Common myeloid progenitor, CD34-positive (primary cell): ENCODE results near the gene ATG16L2.
A peak's percentile ranks its signal among the peaks of the same experiment; 100 is the strongest.

Source experiments
- CTCF ChIA-PET: fragments of 350-600 bp; sonication (Branson Sonifier 250); formaldehyde crosslinking; loops from one replicate; lab custom pipeline; 2021; ENCODE audit warnings: antibody characterized with exemption; lab: Charles Lee
- POLR2A ChIA-PET: fragments of 350-600 bp; sonication (Branson Sonifier 250); formaldehyde crosslinking; loops from one replicate; lab custom pipeline; 2021; ENCODE audit warnings: antibody characterized with exemption; lab: Charles Lee
- DNase-seq, 3 donors: peaks; one replicate each; pipeline versions ENCODE4 v3.0.0 to v3.0.0-alpha.2; 2013
- H3K27ac ChIP-seq, 2 experiments: 1 replicate in 1 of 2; 2 replicates in 1 of 2; pipeline ENCODE4 v1.7.0; 2013; ENCODE audit warnings: inconsistent platforms in 2 of 2, low read length in 2 of 2, mild to moderate bottlenecking in 2 of 2, low read depth in 1 of 2, moderate library complexity in 1 of 2; ENCODE audit not compliant: severe bottlenecking in 2 of 2, insufficient read depth in 1 of 2, poor library complexity in 1 of 2
- H3K27me3 ChIP-seq, 5 experiments: replicated peaks in 2 of 5; 1 replicate in 3 of 5; 2 replicates in 2 of 5; pipeline versions ENCODE4 v1.6.1 to v1.7.0; 2013; ENCODE audit warnings: low read length in 4 of 5, mild to moderate bottlenecking in 2 of 5, moderate library complexity in 2 of 5, inconsistent platforms in 1 of 5; ENCODE audit not compliant: insufficient read depth in 5 of 5, control insufficient read depth in 4 of 5
- H3K36me3 ChIP-seq, 4 experiments: 1 replicate in 2 of 4; 2 replicates in 2 of 4; pipeline versions ENCODE4 v1.6.1 to v1.7.0; 2013; ENCODE audit warnings: low read length in 3 of 4, control low read depth in 1 of 4, mild to moderate bottlenecking in 1 of 4; ENCODE audit not compliant: control insufficient read depth in 4 of 4, insufficient read depth in 4 of 4
- H3K4me1 ChIP-seq, 4 experiments: 1 replicate in 3 of 4; 2 replicates in 1 of 4; pipeline versions ENCODE4 v1.6.1 to v1.7.1; 2013; ENCODE audit warnings: low read length in 3 of 4, mild to moderate bottlenecking in 3 of 4, control low read depth in 1 of 4, inconsistent platforms in 1 of 4, moderate library complexity in 1 of 4; ENCODE audit not compliant: control insufficient read depth in 4 of 4, insufficient read depth in 4 of 4; ENCODE audit errors: control extremely low read depth in 1 of 4
- H3K4me3 ChIP-seq, 7 experiments: 1 replicate in 4 of 7; 2 replicates in 3 of 7; pipeline versions ENCODE4 v1.5.1 to v1.7.0; 2013; ENCODE audit warnings: mild to moderate bottlenecking in 7 of 7, low read length in 6 of 7, moderate library complexity in 6 of 7, inconsistent platforms in 2 of 7, low read depth in 2 of 7, control low read depth in 1 of 7; ENCODE audit not compliant: insufficient read depth in 4 of 7, control insufficient read depth in 1 of 7; ENCODE audit errors: extremely low read depth in 1 of 7
- H3K9me3 ChIP-seq, 5 experiments: 1 replicate in 4 of 5; 2 replicates in 1 of 5; pipeline versions ENCODE4 v1.6.1 to v1.7.1; 2013; ENCODE audit warnings: low read length in 4 of 5, mild to moderate bottlenecking in 2 of 5, inconsistent platforms in 1 of 5, low read depth in 1 of 5, moderate library complexity in 1 of 5; ENCODE audit not compliant: control insufficient read depth in 4 of 5, insufficient read depth in 2 of 5; ENCODE audit errors: control extremely low read depth in 1 of 5
- WGBS: methylation state at CpG from one replicate; pipeline ENCODE4 v1.1.5; 2013; ENCODE audit not compliant: insufficient coverage; 5-methylcytosine and 5-hydroxymethylcytosine counted together

ATG16L2 gene

DNA sequence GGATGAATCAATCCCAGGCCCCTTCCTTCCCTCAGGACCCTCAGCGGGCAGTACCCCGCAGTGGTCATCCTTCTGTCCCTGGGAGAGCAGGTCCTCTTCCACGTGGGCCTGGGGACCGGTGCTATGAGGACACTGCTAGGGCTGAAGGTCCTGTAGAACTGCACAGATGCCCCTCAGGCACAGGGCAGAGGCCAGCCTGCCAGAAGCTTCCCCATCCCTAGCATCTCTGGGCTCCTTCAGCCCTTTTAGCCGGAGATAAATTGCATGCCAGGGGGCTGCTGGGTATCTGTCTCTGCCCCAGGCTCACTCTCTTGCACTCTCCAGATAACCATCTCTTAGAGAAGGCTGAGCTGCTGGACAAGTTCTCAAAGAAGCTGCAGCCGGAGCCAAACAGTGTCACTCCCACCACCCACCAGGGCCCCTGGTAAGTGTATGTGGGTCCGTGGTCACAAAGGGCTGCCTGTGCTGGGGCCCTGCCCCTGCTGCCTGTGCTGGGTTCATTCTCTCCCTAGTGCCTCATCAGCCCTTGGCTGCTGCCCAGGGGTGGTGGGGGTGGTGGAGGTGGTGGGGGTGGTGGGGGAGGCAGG is 2.3 kb downstream of the ATG16L2 start:
- H3K4me1 ChIP-seq = peaks cover 9 to 67% (median 48%) of the 10 kb centered on the region in 4 experiments
- H3K27me3 ChIP-seq = no peaks in the 10 kb centered on the region
- peaks cover 2 to 44% (median 33%) of the 10 kb centered on the region in 4 experiments for H3K36me3 ChIP-seq
- WGBS = 47% methylated on average over 5 of the region's 7 CpGs
- POLR2A ChIA-PET = interaction anchor here (0.5 to 4.4 kb wide), 6 partner anchors 9 to 119 kb away, joined by 3 to 36 read pairs (median 8); partner anchors contain the start of gene STARD10
- peak in 1 of 3 donors; percentile 36 for DNase-seq
- peak overlapping the region; percentile 97 to 99 for H3K27ac ChIP-seq
- peak overlapping the region in 6 of 7 experiments; percentile 36 to 98 (median 90) for H3K4me3 ChIP-seq
- H3K9me3 ChIP-seq = no peaks in the 10 kb centered on the region
- CTCF ChIA-PET = interaction anchor here (0.6 to 10.3 kb wide), 13 partner anchors 9 to 605 kb away, joined by 3 to 76 read pairs (median 5); partner anchors contain the start of gene STARD10

DNA sequence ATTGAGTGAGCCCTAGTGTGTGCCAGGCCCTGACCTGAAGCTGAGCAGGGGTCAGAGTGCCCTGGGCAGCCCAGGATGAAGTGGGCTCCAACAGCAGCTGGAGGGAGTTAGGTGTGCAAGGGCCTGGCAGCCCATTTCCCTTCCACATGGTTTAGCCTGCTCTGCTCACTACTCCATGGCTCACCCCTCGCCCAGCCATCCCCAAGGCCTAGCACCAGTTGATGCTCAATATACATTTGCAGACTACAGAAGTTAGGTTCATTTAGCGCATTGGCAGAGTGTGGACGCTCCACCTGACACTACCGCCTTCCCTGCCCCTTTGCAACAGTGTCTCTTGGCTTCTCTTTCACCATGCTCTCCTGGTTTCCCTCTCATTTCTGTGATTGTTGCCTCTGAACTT is 3.8 kb downstream of the ATG16L2 start:
- ChIA-PET CTCF (interaction anchor here (1.0 to 5.9 kb wide), 4 partner anchors 12 to 360 kb away, joined by 3 to 44 read pairs (median 6); partner anchors contain the start of gene STARD10), POLR2A (no interaction called here)
- H3K9me3 ChIP-seq = no peaks in the 10 kb centered on the region
- peaks cover 2 to 58% (median 44%) of the 10 kb centered on the region in 4 experiments for H3K36me3 ChIP-seq
- no peaks in the 10 kb centered on the region for H3K27me3 ChIP-seq
- no peak for DNase-seq
- peaks cover 3 to 57% (median 38%) of the 10 kb centered on the region in 4 experiments for H3K4me1 ChIP-seq
- no peak overlapping the region for H3K4me3 ChIP-seq
- 98% methylated on average over 4 of the region's 4 CpGs for WGBS
- peak overlapping the region in 1 of 2 experiments; percentile 18 for H3K27ac ChIP-seq

DNA sequence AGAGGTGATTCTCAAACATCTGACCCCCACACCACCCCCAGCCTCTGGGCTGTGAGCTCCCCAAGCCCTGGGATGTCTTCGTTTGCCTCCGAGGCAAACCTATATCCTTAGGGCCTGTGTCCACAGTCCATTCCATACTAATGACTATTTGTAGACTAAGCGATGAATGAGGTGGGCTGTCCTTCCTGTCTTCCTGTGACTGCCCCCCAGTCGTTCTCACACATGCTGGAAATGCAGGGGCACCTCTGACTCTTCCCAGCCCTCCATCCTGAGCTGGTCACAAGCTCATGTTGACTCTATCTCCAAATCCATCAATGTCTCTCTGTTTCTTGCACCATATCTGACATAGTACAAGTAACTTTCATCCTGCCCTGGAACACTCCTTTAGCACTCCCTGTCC is 4.8 kb downstream of the ATG16L2 start:
- Histone ChIP-seq H3K4me1 (peaks cover 3 to 49% (median 30%) of the 10 kb centered on the region in 4 experiments), H3K4me3 (no peak overlapping the region), H3K9me3 (no peaks in the 10 kb centered on the region), H3K27ac (no peak overlapping the region), H3K27me3 (no peaks in the 10 kb centered on the region), H3K36me3 (peaks cover 7 to 68% (median 53%) of the 10 kb centered on the region in 4 experiments)
- ChIA-PET CTCF (interaction anchor here (1.0 to 5.9 kb wide), 7 partner anchors 9 to 359 kb away, joined by 3 to 44 read pairs (median 5); partner anchors contain the start of gene STARD10), POLR2A (no interaction called here)
- no peak for DNase-seq
- WGBS = 91% methylated on average over 4 of the region's 4 CpGs

DNA sequence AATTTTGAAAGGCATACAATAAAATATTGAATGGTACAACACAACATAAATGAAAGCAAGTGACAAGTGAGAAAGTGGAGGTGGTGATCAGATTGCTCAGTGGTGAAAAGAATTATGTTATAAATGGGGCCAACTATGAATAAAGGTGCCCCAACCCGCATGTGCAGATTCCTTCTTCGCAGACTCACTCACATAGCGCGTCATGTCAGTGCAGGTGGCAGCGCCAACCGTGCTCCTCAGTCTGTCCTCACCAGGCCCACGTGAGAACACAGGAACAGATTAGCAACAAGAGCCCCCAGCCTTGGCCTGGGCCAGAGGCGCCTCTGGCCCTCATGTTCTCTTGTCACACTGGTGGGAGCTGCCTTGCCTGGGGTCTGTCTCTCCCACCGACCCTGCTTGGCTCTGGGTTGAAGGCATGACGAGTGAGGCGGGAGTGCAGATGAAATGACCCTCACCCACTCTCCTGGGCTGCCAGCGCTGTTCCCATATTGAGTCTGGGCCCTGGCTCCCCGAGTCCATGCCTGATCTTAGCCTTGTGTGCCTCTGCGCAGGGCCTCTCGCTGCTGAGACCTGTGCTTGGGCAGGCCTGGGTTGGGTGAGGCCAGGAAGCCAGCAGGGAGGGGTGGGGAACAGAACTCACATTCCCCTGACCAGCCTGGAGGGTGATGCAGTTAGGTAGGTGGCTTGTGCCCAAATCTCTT is 6.4 kb downstream of the ATG16L2 start:
- WGBS = over 99% methylated on average over 15 of the region's 15 CpGs
- no peak overlapping the region for H3K4me3 ChIP-seq
- no peak for DNase-seq
- no peaks in the 10 kb centered on the region for H3K27me3 ChIP-seq
- peak overlapping the region in 1 of 2 experiments; percentile 44 for H3K27ac ChIP-seq
- H3K9me3 ChIP-seq = no peaks in the 10 kb centered on the region
- peaks cover 8 to 84% (median 67%) of the 10 kb centered on the region in 4 experiments for H3K36me3 ChIP-seq
- ChIA-PET CTCF (interaction anchor here (0.9 to 2.6 kb wide), 3 partner anchors 11 to 358 kb away, joined by 3 to 14 read pairs (median 3); no protein-coding TSS in a partner anchor), POLR2A (no interaction called here)
- peaks cover 3 to 37% (median 24%) of the 10 kb centered on the region in 4 experiments for H3K4me1 ChIP-seq

DNA sequence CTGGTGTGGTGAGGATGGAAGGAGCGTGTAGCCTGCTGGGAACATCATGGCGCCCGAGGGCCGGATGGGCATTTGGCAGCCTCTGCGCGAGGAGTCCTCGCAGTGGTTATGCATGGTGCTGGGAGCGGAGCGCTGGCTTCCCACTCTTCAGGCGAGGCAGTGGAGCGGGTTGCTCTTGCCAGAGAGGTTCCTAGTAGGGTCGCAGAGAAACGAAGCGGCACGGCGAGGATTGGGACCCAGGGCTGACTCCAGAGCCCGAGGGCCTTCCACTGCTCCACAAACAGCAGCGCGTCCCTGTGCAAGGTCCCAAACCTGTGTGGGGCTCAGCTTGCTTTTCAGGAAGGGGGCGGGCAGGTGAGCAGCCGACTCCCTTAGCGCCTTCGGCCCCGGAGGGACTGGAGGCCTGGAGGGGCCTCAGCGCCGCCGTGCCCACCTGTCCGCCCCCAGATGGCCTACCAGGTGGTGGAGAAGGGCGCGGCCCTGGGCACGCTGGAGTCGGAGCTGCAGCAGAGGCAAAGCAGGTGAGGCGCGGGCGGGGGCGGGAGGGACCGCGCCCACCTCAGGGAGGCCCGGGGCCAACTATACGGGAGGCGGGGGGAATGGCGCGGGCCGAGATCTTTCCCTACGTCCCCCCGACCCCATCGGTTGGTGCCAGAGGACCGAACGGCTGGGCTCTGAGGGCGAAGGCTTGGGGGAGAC is 7.2 kb downstream of the ATG16L2 start:
- DNase-seq = no peak
- ChIA-PET POLR2A (no interaction called here), CTCF (interaction anchor here (0.9 to 2.6 kb wide), 4 partner anchors 10 to 357 kb away, joined by 3 to 14 read pairs (median 8); no protein-coding TSS in a partner anchor)
- H3K4me1 ChIP-seq = peaks cover 3 to 30% (median 18%) of the 10 kb centered on the region in 4 experiments
- peaks cover 8 to 92% (median 74%) of the 10 kb centered on the region in 4 experiments for H3K36me3 ChIP-seq
- WGBS = 95% methylated on average over 47 of the region's 50 CpGs
- peak overlapping the region in 1 of 2 experiments; percentile 44 for H3K27ac ChIP-seq
- H3K4me3 ChIP-seq = peak overlapping the region in 2 of 7 experiments; percentile 42 to 46
- no peaks in the 10 kb centered on the region for H3K27me3 ChIP-seq
- no peaks in the 10 kb centered on the region for H3K9me3 ChIP-seq

DNA sequence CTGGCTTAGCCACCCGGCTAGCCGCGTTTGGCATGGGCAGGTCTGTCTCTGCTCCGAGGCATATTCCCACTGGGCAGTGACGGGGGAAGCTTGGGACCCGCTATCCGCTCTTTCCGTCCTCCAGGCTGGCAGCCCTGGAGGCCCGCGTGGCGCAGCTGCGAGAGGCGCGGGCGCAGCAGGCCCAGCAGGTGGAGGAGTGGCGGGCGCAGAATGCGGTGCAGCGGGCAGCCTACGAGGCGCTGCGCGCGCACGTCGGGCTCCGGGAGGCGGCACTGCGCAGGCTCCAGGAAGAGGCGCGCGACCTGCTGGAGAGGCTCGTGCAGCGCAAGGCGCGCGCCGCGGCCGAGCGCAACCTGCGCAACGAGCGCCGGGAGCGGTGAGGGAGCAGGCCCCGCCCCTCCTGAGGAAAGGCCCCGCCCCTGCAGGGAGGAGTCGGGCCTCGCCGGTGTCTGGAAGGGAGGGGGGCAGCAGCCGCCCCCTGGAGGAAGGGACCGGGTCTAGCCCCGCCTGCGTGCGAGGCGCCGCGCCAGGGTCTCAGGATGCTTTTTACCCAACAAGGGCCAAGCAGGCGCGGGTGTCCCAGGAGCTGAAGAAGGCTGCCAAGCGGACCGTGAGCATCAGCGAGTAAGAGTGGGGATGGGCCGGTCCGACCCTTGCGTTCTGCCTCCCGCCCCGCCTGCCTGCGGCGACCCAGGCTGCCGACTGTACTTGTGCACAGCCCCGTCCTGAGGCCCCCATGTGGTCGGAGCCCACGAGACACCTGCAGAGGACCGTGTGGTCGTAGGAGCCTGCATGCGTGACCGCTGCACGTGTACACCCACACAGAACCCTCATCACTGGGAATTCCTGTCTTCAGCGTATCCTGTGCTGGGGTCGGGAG is 7.9 kb downstream of the ATG16L2 start:
- Histone ChIP-seq H3K27ac (no peak overlapping the region), H3K4me3 (peak overlapping the region in 2 of 7 experiments; percentile 42 to 46)
- CTCF ChIA-PET = interaction anchor here (1.0 to 2.6 kb wide), 6 partner anchors 9 to 99 kb away, joined by 3 to 14 read pairs (median 5); partner anchors contain the start of gene STARD10

More for the DNA sequence above, 7.9 kb downstream of the ATG16L2 start:
- Histone ChIP-seq H3K36me3 (peaks cover 12 to 96% (median 79%) of the 10 kb centered on the region in 4 experiments), H3K9me3 (no peaks in the 10 kb centered on the region), H3K4me1 (peaks cover 0 to 23% (median 11%) of the 10 kb centered on the region in 4 experiments), H3K27me3 (no peaks in the 10 kb centered on the region)
- POLR2A ChIA-PET = no interaction called here
- peak; percentile 79 to 93 (median 83) for DNase-seq
- WGBS = 70% methylated on average over 56 of the region's 82 CpGs
